HG03469 (cell line): ENCODE results near the gene SLBP.

Source experiments
- ATAC-seq: cut with Tn5 transposase; IDR thresholded peaks from one replicate; pipeline ENCODE4 v1.9.1; 2021; ENCODE audit warnings: mild to moderate bottlenecking, moderate library complexity, moderate number of reproducible peaks; ENCODE audit not compliant: unreplicated experiment

Gene SLBP

GRCh38 chr4:1656132-1656531, 56.0 kb downstream of the SLBP start:
- no peak for ATAC-seq

- ATAC-seq, result no peak
Measured at GRCh38 chr4:1655676-1656075, 56.4 kb downstream of the SLBP start.

- ATAC-seq, result no peak
Measured at GRCh38 chr4:1655081-1655480, 57.0 kb downstream of the SLBP start.

- no peak for ATAC-seq
Measured at GRCh38 chr4:1654216-1654955, 57.7 kb downstream of the SLBP start.

- no peak for ATAC-seq
Measured at GRCh38 chr4:1653776-1654175, 58.3 kb downstream of the SLBP start.

- ATAC-seq, result no peak
Measured at GRCh38 chr4:1652088-1652487, 60.0 kb downstream of the SLBP start.

- ATAC-seq, result no peak
Measured at GRCh38 chr4:1651609-1652008, 60.5 kb downstream of the SLBP start.

- ATAC-seq, result no peak
Measured at GRCh38 chr4:1648962-1649361, 63.2 kb downstream of the SLBP start.

- ATAC-seq, result no peak
Measured at GRCh38 chr4:1647432-1647831, 64.7 kb downstream of the SLBP start.

- no peak for ATAC-seq
Measured at GRCh38 chr4:1646690-1647089, 65.4 kb downstream of the SLBP start.

- ATAC-seq, result no peak
Measured at GRCh38 chr4:1644891-1645657, 67.0 kb downstream of the SLBP start.

- no peak for ATAC-seq
Measured at GRCh38 chr4:1643971-1644735, 68.0 kb downstream of the SLBP start.
